ENCODE data around the gene NMNAT1. TPM values are rescaled to one million over a fixed set of nuclear protein-coding genes. Genes with fewer than 3 reads are reported as not detected.
"Not testable (repeated sequence)": the region's sequence is repeated elsewhere in the genome, so short reads cannot be mapped to it uniquely, and the experiment has no call there.

Gene NMNAT1
- total RNA-seq, 3 donors from 2014 or later = 19.0 to 21.8 (median 20.6) TPM

DNA sequence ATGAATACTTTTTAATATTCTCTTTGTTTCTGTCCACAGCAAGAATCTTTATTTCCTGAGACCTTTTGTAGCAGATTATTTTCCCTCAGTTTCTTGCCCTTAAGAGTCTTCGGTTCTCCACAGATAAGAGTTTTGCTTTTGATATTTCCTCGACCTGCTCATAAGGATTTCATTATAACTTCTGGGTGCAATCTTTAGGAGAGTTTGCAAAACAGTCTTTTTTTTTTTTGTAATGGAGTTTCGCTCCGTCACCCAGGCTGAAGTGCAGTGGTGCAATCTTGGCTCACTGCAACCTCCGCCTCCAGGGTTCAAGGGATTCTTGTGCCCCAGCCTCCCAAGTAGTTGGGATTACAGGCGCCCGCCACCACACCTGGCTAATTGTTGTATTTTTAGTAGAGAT, 79.4 kb downstream of the NMNAT1 start:
- intact Hi-C loops (cut with DNase I, micrococcal nuclease) = no loop called here
- no peak for ATAC-seq
- TF ChIP-seq, protein P1, sequence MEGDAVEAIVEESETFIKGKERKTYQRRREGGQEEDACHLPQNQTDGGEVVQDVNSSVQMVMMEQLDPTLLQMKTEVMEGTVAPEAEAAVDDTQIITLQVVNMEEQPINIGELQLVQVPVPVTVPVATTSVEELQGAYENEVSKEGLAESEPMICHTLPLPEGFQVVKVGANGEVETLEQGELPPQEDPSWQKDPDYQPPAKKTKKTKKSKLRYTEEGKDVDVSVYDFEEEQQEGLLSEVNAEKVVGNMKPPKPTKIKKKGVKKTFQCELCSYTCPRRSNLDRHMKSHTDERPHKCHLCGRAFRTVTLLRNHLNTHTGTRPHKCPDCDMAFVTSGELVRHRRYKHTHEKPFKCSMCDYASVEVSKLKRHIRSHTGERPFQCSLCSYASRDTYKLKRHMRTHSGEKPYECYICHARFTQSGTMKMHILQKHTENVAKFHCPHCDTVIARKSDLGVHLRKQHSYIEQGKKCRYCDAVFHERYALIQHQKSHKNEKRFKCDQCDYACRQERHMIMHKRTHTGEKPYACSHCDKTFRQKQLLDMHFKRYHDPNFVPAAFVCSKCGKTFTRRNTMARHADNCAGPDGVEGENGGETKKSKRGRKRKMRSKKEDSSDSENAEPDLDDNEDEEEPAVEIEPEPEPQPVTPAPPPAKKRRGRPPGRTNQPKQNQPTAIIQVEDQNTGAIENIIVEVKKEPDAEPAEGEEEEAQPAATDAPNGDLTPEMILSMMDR (IDR thresholded peaks at IDR 0.05) = no peak
- Histone ChIP-seq H3K36me3 (ENCODE audit: low read depth) (no peaks in the 10 kb centered on the region), H3K4me3 (no peak overlapping the region), H3K9me3 (no peaks in the 10 kb centered on the region), H3K4me1 (ENCODE audit: low read depth) (no peaks in the 10 kb centered on the region)
- DNase-seq = no peak

DNA sequence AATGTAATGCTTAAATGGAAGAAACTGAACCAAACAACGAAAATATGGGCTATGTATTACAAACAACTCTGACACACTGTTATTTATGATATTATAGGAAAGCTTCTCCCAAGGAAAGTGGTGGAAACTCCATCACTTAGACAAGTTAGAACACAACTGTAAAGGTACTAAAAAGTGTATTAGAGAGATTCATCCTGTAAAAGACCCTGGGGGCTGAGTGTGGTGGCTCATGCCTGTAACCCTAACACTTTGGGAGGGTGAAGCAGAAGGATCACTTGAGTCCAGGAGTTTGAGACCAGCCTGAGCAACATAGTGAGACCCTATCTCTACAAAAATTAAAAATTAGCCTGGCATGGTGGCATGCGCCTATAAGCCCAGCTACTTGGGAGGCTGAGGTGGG, 82.1 kb downstream of the NMNAT1 start:
- intact Hi-C loops (cut with DNase I, micrococcal nuclease) = no loop called here

DNA sequence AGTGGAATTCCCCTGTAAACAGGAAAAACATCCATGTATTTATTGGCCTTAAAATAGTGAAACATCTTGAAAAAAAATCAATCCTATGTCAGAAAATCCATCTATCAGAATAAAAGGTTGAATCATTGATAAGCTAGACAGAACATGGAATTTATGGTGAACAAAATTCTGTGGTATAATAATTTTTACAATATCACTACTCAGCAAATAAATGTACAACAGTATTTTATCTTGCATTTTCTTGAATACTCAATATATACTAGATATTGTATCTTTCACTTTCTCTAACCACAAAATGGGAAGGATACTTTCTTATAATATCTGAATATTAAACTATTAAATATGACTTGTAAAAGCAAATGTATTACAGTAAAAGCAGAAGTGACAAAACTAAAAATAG, 83.8 kb downstream of the NMNAT1 start:
- TF ChIP-seq, protein P1 (IDR thresholded peaks at IDR 0.05) = no peak
- no peak for ATAC-seq
- DNase-seq = no peak

More for the DNA sequence above, 82.1 kb downstream of the NMNAT1 start:
- Histone ChIP-seq H3K4me3 (no peak overlapping the region), H3K9me3 (no peaks in the 10 kb centered on the region), H3K36me3 (ENCODE audit: low read depth) (no peaks in the 10 kb centered on the region), H3K4me1 (ENCODE audit: low read depth) (no peaks in the 10 kb centered on the region)
- no peak for ATAC-seq
- no peak for DNase-seq
- TF ChIP-seq, protein P1 (IDR thresholded peaks at IDR 0.05) = no peak

DNA sequence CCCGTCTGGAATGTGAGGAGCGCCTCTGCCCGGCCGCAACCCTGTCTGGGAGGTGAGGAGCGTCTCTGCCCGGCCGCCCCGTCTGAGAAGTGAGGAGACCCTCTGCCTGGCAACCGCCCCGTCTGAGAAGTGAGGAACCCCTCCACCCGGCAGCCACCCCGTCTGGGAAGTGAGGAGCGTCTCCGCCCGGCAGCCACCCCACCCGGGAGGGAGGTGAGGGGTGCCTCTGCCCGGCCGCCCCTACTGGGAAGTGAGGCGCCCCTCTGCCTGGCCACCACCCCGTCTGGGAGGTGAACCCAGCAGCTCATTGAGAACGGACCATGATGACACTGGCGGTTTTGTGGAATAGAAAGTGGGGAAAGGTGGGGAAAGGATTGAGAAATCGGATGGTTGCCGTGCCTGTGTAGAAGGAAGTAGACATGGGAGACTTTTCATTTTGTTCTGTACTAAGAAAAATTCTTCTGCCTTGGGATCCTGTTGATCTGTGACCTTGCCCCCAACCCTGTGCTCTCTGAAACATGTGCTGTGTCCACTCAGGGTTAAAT, 85.8 kb downstream of the NMNAT1 start:
- H3K4me3 ChIP-seq; DNase-seq; H3K4me1 ChIP-seq (ENCODE audit: low read depth); ATAC-seq; intact Hi-C loops (cut with DNase I, micrococcal nuclease); H3K9me3 ChIP-seq; H3K36me3 ChIP-seq (ENCODE audit: low read depth): not testable (repeated sequence)

More for the DNA sequence above, 83.8 kb downstream of the NMNAT1 start:
- no peak overlapping the region for H3K4me3 ChIP-seq
- H3K4me1 ChIP-seq (ENCODE audit: low read depth) = peaks cover under 1% of the 10 kb centered on the region
- intact Hi-C loops (cut with DNase I, micrococcal nuclease) = no loop called here
- no peaks in the 10 kb centered on the region for H3K36me3 ChIP-seq (ENCODE audit: low read depth)
- H3K9me3 ChIP-seq = no peaks in the 10 kb centered on the region

DNA sequence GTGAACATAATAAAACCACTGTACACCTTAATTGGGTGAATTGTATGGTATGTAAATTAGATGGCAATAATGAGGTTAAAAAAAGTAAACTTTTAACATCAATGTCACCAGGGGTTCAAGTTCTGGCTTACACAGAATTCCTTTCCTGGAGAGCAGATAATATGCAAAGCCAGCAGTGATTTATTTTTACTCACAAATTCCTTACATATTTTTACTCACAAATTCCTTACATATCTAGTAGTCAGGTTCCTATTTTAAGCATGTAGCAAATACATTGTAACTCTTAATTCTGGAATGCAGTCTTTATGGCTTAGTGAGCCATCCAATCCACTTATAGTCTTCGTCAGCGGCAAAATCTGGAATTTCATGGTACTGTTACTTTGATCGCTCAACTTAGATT, 88.2 kb downstream of the NMNAT1 start:
- intact Hi-C loops (cut with DNase I, micrococcal nuclease) = no loop called here
- DNase-seq = no peak
- Histone ChIP-seq H3K4me3 (no peak overlapping the region), H3K36me3 (ENCODE audit: low read depth) (no peaks in the 10 kb centered on the region), H3K9me3 (no peaks in the 10 kb centered on the region), H3K4me1 (ENCODE audit: low read depth) (peaks cover 20% of the 10 kb centered on the region)
- ATAC-seq = no peak
- TF ChIP-seq, protein P1 (IDR thresholded peaks at IDR 0.05) = no peak

DNA sequence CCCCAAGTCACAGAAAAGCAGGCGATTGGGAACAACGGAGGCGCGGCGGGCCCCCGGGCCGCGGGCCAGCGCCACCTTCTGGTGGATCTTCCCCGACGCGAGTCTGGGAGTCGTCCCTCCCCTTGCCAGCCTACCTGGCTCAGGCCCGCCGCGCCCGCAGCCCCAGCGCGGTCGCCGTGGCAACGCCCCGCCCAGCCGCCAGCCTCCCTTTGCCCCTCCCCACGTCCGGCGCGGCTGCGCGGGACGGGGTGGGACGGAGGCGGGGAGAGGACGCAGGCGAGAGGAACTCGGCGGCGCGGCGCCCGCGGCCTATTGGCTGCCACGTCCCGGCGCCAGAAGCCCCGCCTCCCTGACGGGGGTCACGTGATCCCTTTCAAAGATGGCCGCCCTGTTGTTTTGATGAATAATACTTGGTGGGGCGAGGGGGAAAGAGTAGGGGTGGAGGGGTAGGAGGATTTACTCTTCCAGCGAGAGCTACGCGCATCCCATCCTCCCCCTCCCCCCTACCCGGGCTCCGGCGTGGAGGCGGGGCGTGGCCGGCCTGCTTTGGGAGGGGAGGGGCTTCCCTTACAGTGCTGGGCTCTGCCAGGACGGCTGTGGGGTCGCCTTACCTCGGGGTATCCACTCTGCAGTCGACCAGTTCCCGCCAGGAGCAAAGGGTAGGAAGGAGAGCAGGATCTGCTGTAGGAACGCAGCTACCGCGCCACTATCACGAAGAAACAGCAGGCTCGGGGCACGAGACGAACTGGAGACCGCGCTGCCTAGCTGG, 89.5 kb downstream of the NMNAT1 start, which contains the start of gene UBE4B:
TSS of gene UBE4B (plus strand) at position 369 of the 769 bp plus-strand sequence. CDS start 713 bp downstream, outside the sequence.
- intact Hi-C loops (cut with DNase I, micrococcal nuclease) = no loop called here
- no peaks in the 10 kb centered on the region for H3K36me3 ChIP-seq (ENCODE audit: low read depth)
- TF ChIP-seq, protein P1 (IDR thresholded peaks at IDR 0.05) = peak; percentile 78
- DNase-seq = peak; percentile 99
- no peaks in the 10 kb centered on the region for H3K9me3 ChIP-seq
- peaks cover 20% of the 10 kb centered on the region for H3K4me1 ChIP-seq (ENCODE audit: low read depth)
- peak; percentile 99 for ATAC-seq
- H3K4me3 ChIP-seq = peak within 1 kb of the TSS; percentile 79

All from mucosa of descending colon (tissue), 3 donors.